ENCODE results near the gene ZNF844. TPM values are rescaled to one million over a fixed set of nuclear protein-coding genes. Genes with fewer than 3 reads are reported as not detected.

ZNF844 gene
- 10 to 100 TPM; 10.3 to 17.9 TPM for total RNA-seq
- 8.7 TPM for polyA plus RNA-seq (2013, experiment 1 of 2)
- polyA plus RNA-seq (2013, experiment 2 of 2) = 6.2 TPM
- long read RNA-seq, experiment 1, partial matches to known transcripts = 0 of 1 reads
- long read RNA-seq, experiment 1, other reads (novel, unspliced or antisense) = 1 of 1 reads
- long read RNA-seq, experiment 2, full-length matches to known transcripts = 2 of 2 reads
- long read RNA-seq, experiment 2, partial matches to known transcripts = 0 of 2 reads
- long read RNA-seq, experiment 2, other reads (novel, unspliced or antisense) = 0 of 2 reads
- long read RNA-seq, experiment 3, full-length matches to known transcripts = 11 of 11 reads
- long read RNA-seq, experiment 3, partial matches to known transcripts = 0 of 11 reads
- long read RNA-seq, experiment 3, other reads (novel, unspliced or antisense) = 0 of 11 reads
- long read RNA-seq, experiment 4, full-length matches to known transcripts = 1 of 2 reads
- long read RNA-seq, experiment 4, partial matches to known transcripts = 0 of 2 reads
- long read RNA-seq, experiment 4, other reads (novel, unspliced or antisense) = 1 of 2 reads

- no peaks in the 10 kb centered on the region for H3K27me3 ChIP-seq (ENCODE audit: control insufficient read depth, insufficient read depth, low read length, poor library complexity, severe bottlenecking)
- Mint-ChIP-seq H3K36me3 (ENCODE audit: low read depth) (peaks cover 23% of the 10 kb centered on the region), H3K4me1 (peaks cover 2% of the 10 kb centered on the region), H3K27me3 (ENCODE audit: insufficient read depth) (peaks cover 3% of the 10 kb centered on the region), H3K27ac (peak within 1 kb of the TSS; percentile 92), H3K9me3 (peaks cover 56% of the 10 kb centered on the region), H3K4me3 (peak within 1 kb of the TSS; percentile 81)
- H3K4me1 ChIP-seq (ENCODE audit: control insufficient read depth, insufficient read depth, low read length) = no peaks in the 10 kb centered on the region
- TF ChIP-seq, protein P1, sequence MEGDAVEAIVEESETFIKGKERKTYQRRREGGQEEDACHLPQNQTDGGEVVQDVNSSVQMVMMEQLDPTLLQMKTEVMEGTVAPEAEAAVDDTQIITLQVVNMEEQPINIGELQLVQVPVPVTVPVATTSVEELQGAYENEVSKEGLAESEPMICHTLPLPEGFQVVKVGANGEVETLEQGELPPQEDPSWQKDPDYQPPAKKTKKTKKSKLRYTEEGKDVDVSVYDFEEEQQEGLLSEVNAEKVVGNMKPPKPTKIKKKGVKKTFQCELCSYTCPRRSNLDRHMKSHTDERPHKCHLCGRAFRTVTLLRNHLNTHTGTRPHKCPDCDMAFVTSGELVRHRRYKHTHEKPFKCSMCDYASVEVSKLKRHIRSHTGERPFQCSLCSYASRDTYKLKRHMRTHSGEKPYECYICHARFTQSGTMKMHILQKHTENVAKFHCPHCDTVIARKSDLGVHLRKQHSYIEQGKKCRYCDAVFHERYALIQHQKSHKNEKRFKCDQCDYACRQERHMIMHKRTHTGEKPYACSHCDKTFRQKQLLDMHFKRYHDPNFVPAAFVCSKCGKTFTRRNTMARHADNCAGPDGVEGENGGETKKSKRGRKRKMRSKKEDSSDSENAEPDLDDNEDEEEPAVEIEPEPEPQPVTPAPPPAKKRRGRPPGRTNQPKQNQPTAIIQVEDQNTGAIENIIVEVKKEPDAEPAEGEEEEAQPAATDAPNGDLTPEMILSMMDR (conservative IDR thresholded peaks at IDR 0.05) = no peak
- H3K36me3 ChIP-seq (ENCODE audit: control insufficient read depth, insufficient read depth, low read length) = peaks cover 13% of the 10 kb centered on the region
- peak within 1 kb of the TSS; percentile 92 for H3K27ac ChIP-seq (ENCODE audit: low read depth, low read length)
- peak within 1 kb of the TSS; percentile 94 for H3K9ac ChIP-seq (ENCODE audit: extremely low read depth, low read length, poor library complexity, severe bottlenecking)
- H3K9me3 ChIP-seq (ENCODE audit: control insufficient read depth, low read length) = peaks cover 40% of the 10 kb centered on the region
- peak within 1 kb of the TSS; percentile 96 for H3K4me3 ChIP-seq (ENCODE audit: low read length)
- DNase-seq = peak; percentile 99
- 3 to 17% methylated on average over 27 to 66 of the region's 66 CpGs for WGBS, 2 experiments (ENCODE audit: insufficient coverage in 1 of 2, insufficient read length in 1 of 2)
Measured at GRCh38 chr19:12064590-12065538, at the start of gene ZNF844. Gene ZNF844 (plus strand): TSS chr19:12064731. CDS start chr19:12064874, 143 bp downstream.

GRCh38 chr19:12015015-12015752 lies 49.3 kb upstream of the ZNF844 start:
- Mint-ChIP-seq H3K4me1 (no peaks in the 10 kb centered on the region), H3K27me3 (ENCODE audit: insufficient read depth) (no peaks in the 10 kb centered on the region), H3K36me3 (ENCODE audit: low read depth) (peaks cover 85% of the 10 kb centered on the region), H3K27ac (no peak overlapping the region), H3K9me3 (peaks cover 98% of the 10 kb centered on the region), H3K4me3 (no peak overlapping the region)
- Histone ChIP-seq H3K27ac (ENCODE audit: low read depth, low read length) (no peak overlapping the region), H3K4me1 (ENCODE audit: control insufficient read depth, insufficient read depth, low read length) (no peaks in the 10 kb centered on the region), H3K4me3 (ENCODE audit: low read length) (peak overlapping the region; percentile 57), H3K27me3 (ENCODE audit: control insufficient read depth, insufficient read depth, low read length, poor library complexity, severe bottlenecking) (no peaks in the 10 kb centered on the region), H3K36me3 (ENCODE audit: control insufficient read depth, insufficient read depth, low read length) (peaks cover 59% of the 10 kb centered on the region), H3K9me3 (ENCODE audit: control insufficient read depth, low read length) (peaks cover 93% of the 10 kb centered on the region), H3K9ac (ENCODE audit: extremely low read depth, low read length, poor library complexity, severe bottlenecking) (no peak overlapping the region)
- TF ChIP-seq, protein P1 (conservative IDR thresholded peaks at IDR 0.05) = no peak
- WGBS, 2 experiments (ENCODE audit: insufficient coverage in 1 of 2, insufficient read length in 1 of 2) = 93 to 100% methylated on average over 5 to 9 of the region's 9 CpGs
- no peak for DNase-seq

DNA sequence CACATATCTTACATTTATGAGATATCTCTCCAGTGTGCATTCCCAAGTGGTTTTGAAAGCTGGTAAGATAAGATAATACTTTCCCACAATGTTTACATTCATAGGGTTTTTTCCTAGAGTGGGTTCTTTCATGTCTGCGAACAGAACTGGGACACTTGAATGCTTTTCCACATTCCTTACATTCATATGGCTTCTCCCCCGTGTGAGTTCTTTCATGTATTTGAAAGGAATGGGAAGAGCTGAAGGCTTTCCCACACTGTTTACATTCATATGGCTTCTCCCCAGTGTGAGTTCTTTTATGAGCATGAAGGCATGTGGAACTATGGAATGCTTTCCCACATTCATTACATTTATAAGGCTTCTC lies 48.8 kb upstream of the ZNF844 start:
- Mint-ChIP-seq H3K4me1 (no peaks in the 10 kb centered on the region), H3K4me3 (no peak overlapping the region), H3K36me3 (ENCODE audit: low read depth) (peaks cover 82% of the 10 kb centered on the region), H3K27ac (no peak overlapping the region), H3K9me3 (peaks cover 97% of the 10 kb centered on the region), H3K27me3 (ENCODE audit: insufficient read depth) (no peaks in the 10 kb centered on the region)
- H3K27me3 ChIP-seq (ENCODE audit: control insufficient read depth, insufficient read depth, low read length, poor library complexity, severe bottlenecking) = no peaks in the 10 kb centered on the region
- WGBS, 2 experiments (ENCODE audit: insufficient coverage in 1 of 2, insufficient read length in 1 of 2) = 80% methylated on average over 1 of the region's 2 CpGs; no CpG with 5 or more reads in 1 of the 2 experiments
- peaks cover 59% of the 10 kb centered on the region for H3K36me3 ChIP-seq (ENCODE audit: control insufficient read depth, insufficient read depth, low read length)
- no peak overlapping the region for H3K27ac ChIP-seq (ENCODE audit: low read depth, low read length)
- no peak for DNase-seq
- TF ChIP-seq, protein P1 (conservative IDR thresholded peaks at IDR 0.05) = no peak
- H3K4me3 ChIP-seq (ENCODE audit: low read length) = peak overlapping the region; percentile 57
- H3K9ac ChIP-seq (ENCODE audit: extremely low read depth, low read length, poor library complexity, severe bottlenecking) = no peak overlapping the region
- no peaks in the 10 kb centered on the region for H3K4me1 ChIP-seq (ENCODE audit: control insufficient read depth, insufficient read depth, low read length)
- H3K9me3 ChIP-seq (ENCODE audit: control insufficient read depth, low read length) = peaks cover 99% of the 10 kb centered on the region

Measured in endodermal cell (in vitro differentiated cells).